K562 (cell line): ENCODE measurements around the gene ABHD5. TPM values are rescaled to one million over a fixed set of nuclear protein-coding genes. Genes with fewer than 3 reads are reported as not detected.
A peak's percentile ranks its signal among the peaks of the same experiment; 100 is the strongest.

Source experiments
- ARID1B ChIP-seq: fragments of 450-650 bp; IDR thresholded peaks from 2 replicates; pipeline ENCODE4 v1.6.1; 2016; ENCODE audit warnings: antibody characterized with exemption, mild to moderate bottlenecking, inconsistent platforms
- ATF7 ChIP-seq: fragments of 450-650 bp; IDR thresholded peaks from 2 replicates; pipeline ENCODE4 v1.7.1; 2014; ENCODE audit warnings: mild to moderate bottlenecking, moderate library complexity
- BRD4 ChIP-seq: fragments of 200-600 bp; sonication (generic); IDR thresholded peaks from 2 replicates; pipeline ENCODE4 v1.6.1; 2017; ENCODE audit warnings: inconsistent platforms
- CBFA2T3 ChIP-seq: fragments of 450-650 bp; IDR thresholded peaks from 2 replicates; pipeline ENCODE4 v1.6.1; 2017
- CBX3 ChIP-seq, 2 experiments: IDR thresholded peaks; 1 replicate in 1 of 2; 2 replicates in 1 of 2; pipeline ENCODE4 v1.6.1; 2012; ENCODE audit warnings: inconsistent platforms in 2 of 2, low read length in 2 of 2, borderline replicate concordance in 1 of 2, control low read depth in 1 of 2
- CREM ChIP-seq: IDR thresholded peaks from 2 replicates; pipeline ENCODE4 v1.6.1; 2014; ENCODE audit warnings: antibody characterized with exemption, low read depth
- ESRRA ChIP-seq: fragments of 450-650 bp; IDR thresholded peaks from 2 replicates; pipeline ENCODE4 v1.6.1; 2014; ENCODE audit warnings: low read depth, mild to moderate bottlenecking, moderate library complexity, borderline replicate concordance
- FOS ChIP-seq: IDR thresholded peaks from 3 replicates; pipeline ENCODE4 v1.6.1; 2011; ENCODE audit not compliant: insufficient read length; ENCODE audit errors: extremely low read depth
- HDAC1 ChIP-seq, 2 experiments: fragments of 450-650 bp; IDR thresholded peaks; 2 replicates each; pipeline ENCODE4 v1.6.1; 2016 to 2017; ENCODE audit warnings: inconsistent platforms in 1 of 2, mild to moderate bottlenecking in 1 of 2, moderate library complexity in 1 of 2
- JUN ChIP-seq, 2 experiments: sonication (generic) in 1 of 2; formaldehyde crosslinking in 1 of 2; IDR thresholded peaks; 2 replicates each; pipeline versions ENCODE4 v1.6.1 to v1.8.0; 2012 to 2022; ENCODE audit warnings: borderline replicate concordance in 2 of 2, mild to moderate bottlenecking in 2 of 2, improper control_type of control experiment in 1 of 2, low read depth in 1 of 2, low read length in 1 of 2, missing genetic modification reagents in 1 of 2
- KLF10 ChIP-seq: fragments of 250-450 bp; sonication (Bioruptor Pico); IDR thresholded peaks from 2 replicates; pipeline ENCODE4 v1.6.1; 2021; ENCODE audit warnings: matching md5 sums
- MAFK ChIP-seq: IDR thresholded peaks from 2 replicates; pipeline ENCODE4 v1.6.1; 2011; ENCODE audit warnings: low read length, improper control_type of control experiment
- MEIS2 ChIP-seq: fragments of 450-650 bp; IDR thresholded peaks from 2 replicates; pipeline ENCODE4 v1.6.1; 2014; ENCODE audit warnings: mild to moderate bottlenecking; ENCODE audit not compliant: partially characterized antibody
- MTA1 ChIP-seq: fragments of 450-650 bp; IDR thresholded peaks from 2 replicates; pipeline ENCODE4 v1.6.1; 2017; ENCODE audit warnings: borderline replicate concordance
- NCOA1 ChIP-seq: fragments of 450-650 bp; IDR thresholded peaks from 2 replicates; pipeline ENCODE4 v1.6.1; 2016; ENCODE audit warnings: low read depth
- NR2C1 ChIP-seq, 2 experiments: fragments of 450-650 bp; IDR thresholded peaks; 2 replicates each; pipeline ENCODE4 v1.6.1; 2017; ENCODE audit warnings: mild to moderate bottlenecking in 2 of 2, antibody characterized with exemption in 1 of 2, inconsistent platforms in 1 of 2, missing compliant biosample characterization in 1 of 2, missing genetic modification characterization in 1 of 2
- NR2F6 ChIP-seq: fragments of 450-650 bp; formaldehyde crosslinking; IDR thresholded peaks from 2 replicates; pipeline ENCODE4 v1.4.0; 2020; ENCODE audit warnings: mild to moderate bottlenecking
- POLR2AphosphoS5 ChIP-seq: IDR thresholded peaks from 2 replicates; pipeline ENCODE4 v1.6.1; 2011; ENCODE audit warnings: mild to moderate bottlenecking, low read depth, low read length, moderate library complexity; ENCODE audit not compliant: control insufficient read depth, insufficient read depth
- RAD51 ChIP-seq: fragments of 450-650 bp; IDR thresholded peaks from 2 replicates; pipeline ENCODE4 v1.7.1; 2016; ENCODE audit warnings: low read depth, mild to moderate bottlenecking, borderline replicate concordance
- SMARCA4 ChIP-seq: fragments of 450-650 bp; IDR thresholded peaks from 2 replicates; pipeline ENCODE4 v1.6.1; 2016
- SMARCC2 ChIP-seq: fragments of 450-650 bp; IDR thresholded peaks from 2 replicates; pipeline ENCODE4 v1.6.1; 2017; ENCODE audit warnings: antibody characterized with exemption, moderate library complexity, mild to moderate bottlenecking, low read depth
- TBL1XR1 ChIP-seq, 2 experiments: IDR thresholded peaks; 2 replicates each; pipeline ENCODE4 v1.6.1; 2012; ENCODE audit warnings: improper control_type of control experiment in 2 of 2, low read length in 2 of 2, mild to moderate bottlenecking in 1 of 2
- polyA plus RNA-seq, 8 experiments: library from polyadenylated mRNA; depleted of rRNA in 4 of 8; stranded (reverse) in 5 of 8; unstranded in 3 of 8; fragments of >200 nt; fragmentation: Nextera tagmentation in 2 of 8; fragmentation: Illumina TruSeq in 1 of 8; extraction: Ambion mirVana in 2 of 8; extraction: Trizol in 1 of 8; gene quantifications; 2 replicates each; pipeline versions ENCODE4 v1.2.1 to v1.2.3, GENCODE V29; 2011 to 2014; ENCODE audit warnings: inconsistent platforms in 1 of 8, missing spikeins in 1 of 8
- total RNA-seq, 7 experiments: library from RNA; depleted of rRNA in 6 of 7; stranded (reverse); fragments of >200 nt in 6 of 7; fragmentation: Illumina TruSeq in 2 of 7; extraction: Trizol in 2 of 7; gene quantifications; 2 replicates each; pipeline versions ENCODE4 v1.2.1 to v1.2.3, GENCODE V29; 2011 to 2021; ENCODE audit warnings: low replicate concordance in 1 of 7
- TF ChIP-seq, protein P1 (sequence below): fragments of 450-650 bp; IDR thresholded peaks from 2 replicates; pipeline ENCODE4 v1.7.1; 2018; ENCODE audit warnings: mild to moderate bottlenecking, low read depth; ENCODE audit not compliant: partially characterized antibody
- TF ChIP-seq, protein P2 (sequence below): fragments of 250-450 bp; sonication (Bioruptor Pico); IDR thresholded peaks from 2 replicates; pipeline ENCODE4 v1.5.0; 2022; ENCODE audit warnings: mild to moderate bottlenecking

The ABHD5 gene
- total and polyA plus RNA-seq, 9 of the 15 experiments (the other 6 are each of a cell fraction or from before 2014, with no cell fraction given): 27.8 to 61.7 (median 39.9) TPM

DNA sequence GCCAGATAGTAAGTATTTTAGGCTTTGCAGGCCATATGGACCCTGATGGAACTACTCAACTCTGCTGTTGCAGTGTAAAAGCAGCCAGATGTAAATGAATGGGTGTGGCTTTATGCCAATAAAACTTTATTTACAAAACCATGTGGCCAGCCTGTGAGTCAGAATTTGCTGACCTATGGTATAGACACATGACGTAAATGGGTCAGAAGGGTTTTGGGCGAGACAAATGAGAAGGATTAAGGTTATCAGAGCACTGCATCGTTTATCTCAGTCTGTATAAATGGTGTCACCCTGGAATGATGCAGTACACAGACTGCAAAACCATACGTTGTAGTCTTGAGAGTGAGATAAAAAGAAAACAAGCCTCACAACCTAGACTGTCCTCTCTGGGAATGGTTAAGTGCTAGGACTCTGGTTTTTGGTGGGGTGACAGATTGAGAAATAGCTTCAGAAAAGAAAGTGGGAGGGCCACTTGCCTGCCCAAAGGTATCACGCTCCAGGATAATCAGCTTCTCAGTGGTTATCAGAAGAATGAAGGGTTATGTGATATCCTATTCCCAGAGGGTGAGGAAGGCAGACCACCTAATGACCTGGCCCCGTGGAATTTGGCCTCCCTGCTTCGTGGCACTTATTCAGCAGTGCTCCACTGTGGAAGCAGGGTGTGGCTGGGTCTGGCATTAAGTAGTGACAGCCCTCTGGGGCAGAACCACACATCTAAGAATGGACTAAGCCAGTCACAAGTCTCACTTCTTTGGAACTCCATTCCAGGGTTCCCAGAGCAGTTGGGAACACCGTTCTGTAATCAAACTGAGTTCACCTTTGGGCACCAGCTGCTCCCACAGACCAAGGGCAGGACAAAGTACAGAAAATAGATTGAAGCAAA is 46.1 kb downstream of the ABHD5 start (continued):
- TF ChIP-seq, protein P1, sequence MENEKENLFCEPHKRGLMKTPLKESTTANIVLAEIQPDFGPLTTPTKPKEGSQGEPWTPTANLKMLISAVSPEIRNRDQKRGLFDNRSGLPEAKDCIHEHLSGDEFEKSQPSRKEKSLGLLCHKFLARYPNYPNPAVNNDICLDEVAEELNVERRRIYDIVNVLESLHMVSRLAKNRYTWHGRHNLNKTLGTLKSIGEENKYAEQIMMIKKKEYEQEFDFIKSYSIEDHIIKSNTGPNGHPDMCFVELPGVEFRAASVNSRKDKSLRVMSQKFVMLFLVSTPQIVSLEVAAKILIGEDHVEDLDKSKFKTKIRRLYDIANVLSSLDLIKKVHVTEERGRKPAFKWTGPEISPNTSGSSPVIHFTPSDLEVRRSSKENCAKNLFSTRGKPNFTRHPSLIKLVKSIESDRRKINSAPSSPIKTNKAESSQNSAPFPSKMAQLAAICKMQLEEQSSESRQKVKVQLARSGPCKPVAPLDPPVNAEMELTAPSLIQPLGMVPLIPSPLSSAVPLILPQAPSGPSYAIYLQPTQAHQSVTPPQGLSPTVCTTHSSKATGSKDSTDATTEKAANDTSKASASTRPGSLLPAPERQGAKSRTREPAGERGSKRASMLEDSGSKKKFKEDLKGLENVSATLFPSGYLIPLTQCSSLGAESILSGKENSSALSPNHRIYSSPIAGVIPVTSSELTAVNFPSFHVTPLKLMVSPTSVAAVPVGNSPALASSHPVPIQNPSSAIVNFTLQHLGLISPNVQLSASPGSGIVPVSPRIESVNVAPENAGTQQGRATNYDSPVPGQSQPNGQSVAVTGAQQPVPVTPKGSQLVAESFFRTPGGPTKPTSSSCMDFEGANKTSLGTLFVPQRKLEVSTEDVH: peak; percentile 49
- peak; percentile 63 for TF ChIP-seq ARID1B
- TF ChIP-seq, protein P2, sequence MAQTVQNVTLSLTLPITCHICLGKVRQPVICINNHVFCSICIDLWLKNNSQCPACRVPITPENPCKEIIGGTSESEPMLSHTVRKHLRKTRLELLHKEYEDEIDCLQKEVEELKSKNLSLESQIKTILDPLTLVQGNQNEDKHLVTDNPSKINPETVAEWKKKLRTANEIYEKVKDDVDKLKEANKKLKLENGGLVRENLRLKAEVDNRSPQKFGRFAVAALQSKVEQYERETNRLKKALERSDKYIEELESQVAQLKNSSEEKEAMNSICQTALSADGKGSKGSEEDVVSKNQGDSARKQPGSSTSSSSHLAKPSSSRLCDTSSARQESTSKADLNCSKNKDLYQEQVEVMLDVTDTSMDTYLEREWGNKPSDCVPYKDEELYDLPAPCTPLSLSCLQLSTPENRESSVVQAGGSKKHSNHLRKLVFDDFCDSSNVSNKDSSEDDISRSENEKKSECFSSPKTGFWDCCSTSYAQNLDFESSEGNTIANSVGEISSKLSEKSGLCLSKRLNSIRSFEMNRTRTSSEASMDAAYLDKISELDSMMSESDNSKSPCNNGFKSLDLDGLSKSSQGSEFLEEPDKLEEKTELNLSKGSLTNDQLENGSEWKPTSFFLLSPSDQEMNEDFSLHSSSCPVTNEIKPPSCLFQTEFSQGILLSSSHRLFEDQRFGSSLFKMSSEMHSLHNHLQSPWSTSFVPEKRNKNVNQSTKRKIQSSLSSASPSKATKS (CRISPR knock-in tag): no peak
- peak; percentile 34; the same call in 1 of the 2 replicates for TF ChIP-seq SMARCC2
- 0 out of 4 replicates have a peak, but pooled peaks of 1 of the 2 experiments have one; percentile 37 for TF ChIP-seq TBL1XR1 (IDR thresholded peaks at IDR 0.05; ENCODE audit: low read length in 2 of 2)
- TF ChIP-seq FOS: peak; percentile 11
- TF ChIP-seq POLR2AphosphoS5: 0 out of 2 replicates have a peak, but pooled peaks have one; percentile 29
- TF ChIP-seq ESRRA: peak; percentile 73; the same call in 1 of the 2 replicates
- peak; percentile 58 for TF ChIP-seq RAD51
- TF ChIP-seq HDAC1 (IDR thresholded peaks at IDR 0.05): peak in 1 of 2 experiments; percentile 34; a peak in 1 of 4 replicates
- TF ChIP-seq KLF10: no peak
- peak; percentile 67 for TF ChIP-seq MEIS2
- TF ChIP-seq JUN (IDR thresholded peaks at IDR 0.05; ENCODE audit: borderline replicate concordance, low read depth, low read length): peak; percentile 86
- peak; percentile 58; the same call in 1 of the 2 replicates for TF ChIP-seq JUN (CRISPR knock-in tag; IDR thresholded peaks at IDR 0.05; ENCODE audit: borderline replicate concordance)
- TF ChIP-seq SMARCA4: peak; percentile 56; the same call in 1 of the 2 replicates
- peak; percentile 67; the same call in 1 of the 2 replicates for TF ChIP-seq NR2C1 (IDR thresholded peaks at IDR 0.05)
- TF ChIP-seq NR2C1 (tag; IDR thresholded peaks at IDR 0.05): peak; percentile 82
- TF ChIP-seq ATF7: peak; percentile 93
- TF ChIP-seq CBX3 (IDR thresholded peaks at IDR 0.05; ENCODE audit: borderline replicate concordance in 1 of 2, low read length in 2 of 2): peak in 1 of 2 experiments; percentile 64; a peak in 1 of 3 replicates
- TF ChIP-seq NR2F6 (CRISPR knock-in tag): no peak
- TF ChIP-seq BRD4: no peak
- peak; percentile 90 for TF ChIP-seq MAFK
- peak; percentile 63; the same call in 1 of the 2 replicates for TF ChIP-seq NCOA1
- peak; percentile 48; the same call in 1 of the 2 replicates for TF ChIP-seq CBFA2T3
- TF ChIP-seq MTA1: peak; percentile 69; the same call in 1 of the 2 replicates
- peak; percentile 91 for TF ChIP-seq CREM
